HepG2 (cell line): ENCODE data around the gene CYSLTR2. TPM values are rescaled to one million over a fixed set of nuclear protein-coding genes. Genes with fewer than 3 reads are reported as not detected.
A peak's percentile ranks its signal among the peaks of the same experiment; 100 is the strongest.

ENCODE experiments used
- ATAC-seq: fragments of 200-7000 bp; cut with Tn5 transposase; 3 replicates; pipeline ENCODE4 v1.9.1; 2020; ENCODE audit warnings: mild to moderate bottlenecking, moderate library complexity
- Bru-seq: library from RNA; stranded (reverse); fragments of 400-500 nt; gene quantifications from one replicate; lab custom pipeline; 2021; lab: Mats Ljungman, UMichigan
- BruChase-seq, 2 experiments: library from RNA; stranded (reverse); fragments of 400-500 nt; gene quantifications; one replicate each; lab custom pipeline; 2021; lab: Mats Ljungman, UMichigan
- BruUV-seq: library from RNA; stranded (reverse); fragments of 400-500 nt; replicated peaks from 2 replicates; lab custom pipeline; 2021; lab: Mats Ljungman, UMichigan
- CTCF ChIA-PET: fragments of 300-600 bp; formaldehyde crosslinking; extraction: SDS; loops from one replicate; lab custom pipeline; 2021; ENCODE audit warnings: low total read pairs, inconsistent platforms, low intra/inter-chr PET ratio; lab: Yijun Ruan, JAX
- POLR2A ChIA-PET: fragments of 350-600 bp; sonication (Branson Sonifier 250); formaldehyde crosslinking; loops from one replicate; lab custom pipeline; 2020; ENCODE audit warnings: antibody characterized with exemption, inconsistent platforms; lab: Yijun Ruan, JAX
- DNase-seq: peaks from one replicate; pipeline ENCODE4 v3.0.0-alpha.2; 2015; ENCODE audit warnings: low spot score
- FAIRE-seq: peaks from 3 replicates; lab custom pipeline; 2011; peaks lifted over from hg19 to GRCh38; lab: Jason Lieb, UNC
- H2AFZ ChIP-seq: one replicate; pipeline ENCODE4 v1.6.1; 2011; ENCODE audit warnings: low read length, inconsistent platforms
- H3K27ac ChIP-seq: fragments of 300-600 bp; 3 replicates; pipeline ENCODE4 v1.8.0; 2011; ENCODE audit warnings: mixed run types, mild to moderate bottlenecking, mixed read lengths, low read length, inconsistent platforms; ENCODE audit not compliant: insufficient read depth; ENCODE audit errors: extremely low read length
- H3K27me3 ChIP-seq, 2 experiments: fragments of 200-600 bp in 1 of 2; 2 replicates in 1 of 2; 3 replicates in 1 of 2; pipeline versions ENCODE4 v1.6.0 to v1.8.0; 2011; ENCODE audit warnings: low read length in 2 of 2, mild to moderate bottlenecking in 2 of 2, moderate library complexity in 2 of 2, inconsistent platforms in 1 of 2; ENCODE audit not compliant: insufficient read depth in 2 of 2, control insufficient read depth in 1 of 2
- H3K36me3 ChIP-seq, 2 experiments: fragments of 200-600 bp in 1 of 2; replicated peaks in 1 of 2; 2 replicates in 1 of 2; 3 replicates in 1 of 2; pipeline versions ENCODE4 v1.5.1 to v1.8.0; 2011; ENCODE audit warnings: low read length in 2 of 2, inconsistent platforms in 1 of 2; ENCODE audit not compliant: insufficient read depth in 2 of 2, control insufficient read depth in 1 of 2
- H3K4me1 ChIP-seq: 2 replicates; pipeline ENCODE4 v1.5.1; 2012; ENCODE audit warnings: low read length, inconsistent platforms; ENCODE audit not compliant: insufficient read depth
- H3K4me2 ChIP-seq: 2 replicates; pipeline ENCODE4 v1.6.0; 2011; ENCODE audit warnings: low read depth, low read length, inconsistent platforms
- H3K4me3 ChIP-seq, 3 experiments: fragments of 200-600 bp in 1 of 3; sonication (generic), shearing (Covaris generic) in 1 of 3; replicated peaks in 1 of 3; 2 replicates each; pipeline ENCODE4 v1.5.1; 2011 to 2016; ENCODE audit warnings: low read length in 3 of 3, inconsistent platforms in 2 of 3, low read depth in 2 of 3, mild to moderate bottlenecking in 2 of 3, control low read depth in 1 of 3, mixed read lengths in 1 of 3; ENCODE audit not compliant: insufficient read depth in 1 of 3
- H3K79me2 ChIP-seq: one replicate; pipeline ENCODE4 v1.6.1; 2011; ENCODE audit warnings: low read length, inconsistent platforms; ENCODE audit not compliant: insufficient read depth
- H3K9ac ChIP-seq: 2 replicates; pipeline ENCODE4 v1.6.0; 2011; ENCODE audit warnings: mild to moderate bottlenecking, low read depth, low read length, inconsistent platforms; ENCODE audit not compliant: insufficient read depth
- H3K9me3 ChIP-seq: 2 replicates; pipeline ENCODE4 v1.5.1; 2012; ENCODE audit warnings: mild to moderate bottlenecking, low read length
- H4K20me1 ChIP-seq: 2 replicates; pipeline ENCODE4 v1.6.0; 2011; ENCODE audit warnings: inconsistent platforms, mild to moderate bottlenecking, low read length, moderate library complexity; ENCODE audit not compliant: insufficient read depth
- NCOA5 ChIP-seq: sonication (generic); formaldehyde crosslinking; IDR thresholded peaks from 2 replicates; pipeline ENCODE4 v1.4.0; 2020; ENCODE audit warnings: missing genetic modification reagents
- RFX1 ChIP-seq: fragments of 450-650 bp; IDR thresholded peaks from 2 replicates; pipeline ENCODE4 v1.6.1; 2017
- ZNF547 ChIP-seq: sonication (generic); formaldehyde crosslinking; IDR thresholded peaks from 2 replicates; pipeline ENCODE4 v1.5.1; 2020; ENCODE audit warnings: mild to moderate bottlenecking, missing genetic modification reagents
- WGBS: methylation state at CpG from one replicate; pipeline ENCODE4 v1.1.6; 2017; ENCODE audit warnings: low lambda C conversion rate; 5-methylcytosine and 5-hydroxymethylcytosine counted together
- in situ Hi-C: cut with HindIII; loops from 2 replicates; pipeline ENCODE4 v1.10.0; 2017; ENCODE audit warnings: low pct_unique_long_range_greater_than_20kb; ENCODE audit not compliant: extremely low pct_ligation_motif_present
- intact Hi-C: fragments of 100-400 bp; cut with micrococcal nuclease; formaldehyde crosslinking; loops from one replicate; pipeline ENCODE4 v1.10.0; 2022; ENCODE audit not compliant: unreplicated experiment
- long read RNA-seq, 2 experiments: library from RNA in 1 of 2; library from polyadenylated mRNA in 1 of 2; stranded (forward) in 1 of 2; unstranded in 1 of 2; transcript quantifications; one replicate each; pipeline ENCODE4 v2.0.0, GENCODE V29; 2019 to 2022
- polyA minus RNA-seq, 3 experiments: library from RNA; depleted of rRNA, polyadenylated mRNA; stranded (reverse); fragments of >200 nt; gene quantifications; 2 replicates each; pipeline ENCODE4 v1.2.3, GENCODE V29; 2011; ENCODE audit warnings: low replicate concordance in 1 of 3
- polyA plus RNA-seq, 8 experiments: library from polyadenylated mRNA; depleted of rRNA in 3 of 8; stranded (reverse) in 7 of 8; unstranded in 1 of 8; fragments of >200 nt; fragmentation: Illumina TruSeq in 4 of 8; extraction: Trizol in 4 of 8; gene quantifications; 2 replicates each; pipeline versions ENCODE4 v1.2.1 to v1.2.3, GENCODE V29; 2011 to 2016; ENCODE audit warnings: low read depth in 4 of 8, missing spikeins in 1 of 8, mixed read lengths in 1 of 8; ENCODE audit not compliant: insufficient read depth in 1 of 8
- total RNA-seq, 5 experiments: library from RNA; depleted of rRNA; stranded (reverse); fragments of >200 nt; fragmentation: Illumina TruSeq; extraction: Trizol; gene quantifications; 2 replicates each; pipeline ENCODE4 v1.2.3, GENCODE V29; 2016; ENCODE audit warnings: low read depth in 1 of 5

CYSLTR2 gene, protein sequence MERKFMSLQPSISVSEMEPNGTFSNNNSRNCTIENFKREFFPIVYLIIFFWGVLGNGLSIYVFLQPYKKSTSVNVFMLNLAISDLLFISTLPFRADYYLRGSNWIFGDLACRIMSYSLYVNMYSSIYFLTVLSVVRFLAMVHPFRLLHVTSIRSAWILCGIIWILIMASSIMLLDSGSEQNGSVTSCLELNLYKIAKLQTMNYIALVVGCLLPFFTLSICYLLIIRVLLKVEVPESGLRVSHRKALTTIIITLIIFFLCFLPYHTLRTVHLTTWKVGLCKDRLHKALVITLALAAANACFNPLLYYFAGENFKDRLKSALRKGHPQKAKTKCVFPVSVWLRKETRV
- total RNA-seq (2016; rRNA removed; fragmentation: Illumina TruSeq; extraction: Trizol): not detected in 2 replicates
- total RNA-seq (2016; cell fraction: cytosol; rRNA removed; fragmentation: Illumina TruSeq; extraction: Trizol; ENCODE audit: low read depth): not detected in 2 replicates
- not detected in 2 replicates for total RNA-seq (2016; cell fraction: insoluble cytoplasmic fraction; rRNA removed; fragmentation: Illumina TruSeq; extraction: Trizol)
- total RNA-seq (2016; cell fraction: membrane; rRNA removed; fragmentation: Illumina TruSeq; extraction: Trizol): not detected in 2 replicates
- total RNA-seq (2016; cell fraction: nucleus; rRNA removed; fragmentation: Illumina TruSeq; extraction: Trizol): not detected in 2 replicates
- not detected in 2 replicates for polyA plus RNA-seq (2011; rRNA removed)
- polyA plus RNA-seq (2011; cell fraction: cytosol; rRNA removed): not detected in 2 replicates
- not detected in 2 replicates for polyA plus RNA-seq (2011; cell fraction: nucleus; rRNA removed)
- polyA plus RNA-seq (2012): not detected in 2 replicates
- not detected in 2 replicates for polyA plus RNA-seq (2016; cell fraction: cytosol; fragmentation: Illumina TruSeq; extraction: Trizol; ENCODE audit: low read depth)
- polyA plus RNA-seq (2016; cell fraction: insoluble cytoplasmic fraction; fragmentation: Illumina TruSeq; extraction: Trizol; ENCODE audit: low read depth): not detected in 2 replicates
- polyA plus RNA-seq (2016; cell fraction: membrane; fragmentation: Illumina TruSeq; extraction: Trizol; ENCODE audit: low read depth): not detected in 2 replicates
- not detected in 2 replicates for polyA plus RNA-seq (2016; cell fraction: nucleus; fragmentation: Illumina TruSeq; extraction: Trizol; ENCODE audit: insufficient read depth, low read depth)
- not detected in 2 replicates for polyA minus RNA-seq (2011; rRNA and poly(A)+ RNA removed; ENCODE audit: low replicate concordance)
- polyA minus RNA-seq (2011; cell fraction: cytosol; rRNA and poly(A)+ RNA removed): not detected in 2 replicates
- not detected in 2 replicates for polyA minus RNA-seq (2011; cell fraction: nucleus; rRNA and poly(A)+ RNA removed)
- not detected for Bru-seq, nascent RNA
- not detected for BruChase-seq, experiment 1, labeled RNA remaining after a 6-hour chase
- BruChase-seq, experiment 2, labeled RNA remaining after a 2-hour chase: not detected
- long read RNA-seq, experiment 1: 0 reads
- long read RNA-seq, experiment 2: 0 reads

DNA sequence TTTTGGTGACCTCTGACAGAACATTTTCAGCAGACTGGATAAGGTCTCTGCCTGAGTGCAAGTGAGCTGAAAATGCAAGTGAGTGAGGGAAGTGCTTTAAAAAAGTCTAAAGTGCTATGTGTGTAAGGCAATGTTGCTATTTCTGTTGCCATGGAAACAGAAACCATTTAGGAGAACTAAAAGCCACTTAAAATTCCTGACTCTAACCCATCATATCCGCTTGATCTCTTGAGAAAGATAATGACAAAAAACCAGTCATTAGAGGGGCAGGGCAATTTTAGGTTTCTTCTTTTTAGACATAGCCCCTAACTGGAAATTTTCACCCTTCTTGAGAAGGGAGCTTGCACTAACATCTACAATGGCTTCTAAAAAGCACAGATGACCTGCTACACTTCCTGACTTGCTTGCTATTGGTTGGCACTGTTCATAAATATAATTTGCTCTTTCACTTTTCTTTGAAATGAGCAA is at the start of gene CYSLTR2:
TSS of gene CYSLTR2 (plus strand) at position 458 of the 468 bp plus-strand sequence. CDS start 52,889 bp downstream, outside the sequence.
- intact Hi-C loops: no loop called here
- Histone ChIP-seq H3K79me2 (no peaks in the 10 kb centered on the region), H3K4me1 (peaks cover 15% of the 10 kb centered on the region), H3K4me3 (no peak within 1 kb of the TSS), H3K36me3 (no peaks in the 10 kb centered on the region), H2AFZ (no peak within 1 kb of the TSS), H3K27ac (no peak within 1 kb of the TSS), H3K9ac (no peak within 1 kb of the TSS), H3K4me2 (no peak within 1 kb of the TSS), H3K27me3 (no peaks in the 10 kb centered on the region), H3K9me3 (no peaks in the 10 kb centered on the region), H4K20me1 (no peaks in the 10 kb centered on the region)
- BruUV-seq: no TSS peak
- 0% methylated on average over 1 of the region's 1 CpG for WGBS
- in situ Hi-C loops: no loop called here
- POLR2A ChIA-PET: no interaction called here
- no peak for DNase-seq
- no peak for TF ChIP-seq ZNF547
- TF ChIP-seq RFX1: peak; percentile 54; the same call in 1 of the 2 replicates
- FAIRE-seq: no peak
- CTCF ChIA-PET: no interaction called here
- no peak for ATAC-seq

DNA sequence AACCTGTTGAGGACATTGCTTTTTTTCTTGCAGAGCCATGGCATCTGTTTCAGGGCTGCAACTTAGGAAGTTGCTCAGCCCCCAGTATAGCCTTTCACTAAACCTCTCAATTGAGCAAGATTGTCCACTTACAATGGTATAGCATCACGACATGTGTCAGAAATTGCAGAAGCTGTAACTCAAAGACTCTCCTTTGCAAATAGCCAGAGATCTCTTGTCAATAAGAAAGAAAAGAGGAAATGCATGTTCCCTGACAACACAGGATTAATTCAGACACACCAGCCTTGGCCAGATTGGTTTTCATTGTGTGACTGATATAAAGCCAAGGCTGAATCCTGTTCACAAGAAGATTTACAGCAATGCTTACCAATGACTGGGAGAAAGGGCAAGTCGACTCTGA is 38.7 kb upstream of the CYSLTR2 start:
- H3K27me3 ChIP-seq: no peaks in the 10 kb centered on the region; a peak in 1 of 5 replicates
- in situ Hi-C loops: no loop called here
- H3K36me3 ChIP-seq: no peaks in the 10 kb centered on the region
- H2AFZ ChIP-seq: no peak overlapping the region
- 6% methylated on average over 2 of the region's 2 CpGs for WGBS
- no peak for TF ChIP-seq NCOA5
- no peak for FAIRE-seq
- no peak overlapping the region for H3K9ac ChIP-seq
- H3K79me2 ChIP-seq: no peaks in the 10 kb centered on the region
- intact Hi-C loops: no loop called here
- H4K20me1 ChIP-seq: no peaks in the 10 kb centered on the region
- ChIA-PET CTCF (no interaction called here), POLR2A (no interaction called here)
- BruUV-seq: no TSS peak
- no peak overlapping the region for H3K4me2 ChIP-seq
- ATAC-seq: no peak
- H3K27ac ChIP-seq: no peak overlapping the region
- H3K4me3 ChIP-seq: no peak overlapping the region
- no peaks in the 10 kb centered on the region for H3K4me1 ChIP-seq
- H3K9me3 ChIP-seq: peaks cover 15% of the 10 kb centered on the region
- no peak for DNase-seq
